GM12875 (cell line): Measurements from ENCODE around the gene BMPR2.
"Not testable (repeated sequence)": the region's sequence is repeated elsewhere in the genome, so short reads cannot be mapped to it uniquely, and the experiment has no call there.

ENCODE experiments used
- H3K4me3 ChIP-seq: one replicate; pipeline ENCODE4 v1.5.1; 2011; ENCODE audit warnings: low read depth, low read length, control low read depth
- TF ChIP-seq, protein P1 (sequence below): IDR thresholded peaks from 2 replicates; pipeline ENCODE4 v1.5.1; 2011; ENCODE audit warnings: low read depth, mild to moderate bottlenecking, control low read depth, inconsistent platforms, low read length, moderate library complexity, borderline replicate concordance; ENCODE audit not compliant: insufficient read depth

The BMPR2 gene

GRCh38 chr2:202510911-202511310, 134.8 kb downstream of the BMPR2 start:
- TF ChIP-seq, protein P1, sequence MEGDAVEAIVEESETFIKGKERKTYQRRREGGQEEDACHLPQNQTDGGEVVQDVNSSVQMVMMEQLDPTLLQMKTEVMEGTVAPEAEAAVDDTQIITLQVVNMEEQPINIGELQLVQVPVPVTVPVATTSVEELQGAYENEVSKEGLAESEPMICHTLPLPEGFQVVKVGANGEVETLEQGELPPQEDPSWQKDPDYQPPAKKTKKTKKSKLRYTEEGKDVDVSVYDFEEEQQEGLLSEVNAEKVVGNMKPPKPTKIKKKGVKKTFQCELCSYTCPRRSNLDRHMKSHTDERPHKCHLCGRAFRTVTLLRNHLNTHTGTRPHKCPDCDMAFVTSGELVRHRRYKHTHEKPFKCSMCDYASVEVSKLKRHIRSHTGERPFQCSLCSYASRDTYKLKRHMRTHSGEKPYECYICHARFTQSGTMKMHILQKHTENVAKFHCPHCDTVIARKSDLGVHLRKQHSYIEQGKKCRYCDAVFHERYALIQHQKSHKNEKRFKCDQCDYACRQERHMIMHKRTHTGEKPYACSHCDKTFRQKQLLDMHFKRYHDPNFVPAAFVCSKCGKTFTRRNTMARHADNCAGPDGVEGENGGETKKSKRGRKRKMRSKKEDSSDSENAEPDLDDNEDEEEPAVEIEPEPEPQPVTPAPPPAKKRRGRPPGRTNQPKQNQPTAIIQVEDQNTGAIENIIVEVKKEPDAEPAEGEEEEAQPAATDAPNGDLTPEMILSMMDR, result no peak
- H3K4me3 ChIP-seq, result no peak overlapping the region

- TF ChIP-seq, protein P1, result no peak
- H3K4me3 ChIP-seq, result no peak overlapping the region
Measured at GRCh38 chr2:202512176-202512575, 136.0 kb downstream of the BMPR2 start.

DNA sequence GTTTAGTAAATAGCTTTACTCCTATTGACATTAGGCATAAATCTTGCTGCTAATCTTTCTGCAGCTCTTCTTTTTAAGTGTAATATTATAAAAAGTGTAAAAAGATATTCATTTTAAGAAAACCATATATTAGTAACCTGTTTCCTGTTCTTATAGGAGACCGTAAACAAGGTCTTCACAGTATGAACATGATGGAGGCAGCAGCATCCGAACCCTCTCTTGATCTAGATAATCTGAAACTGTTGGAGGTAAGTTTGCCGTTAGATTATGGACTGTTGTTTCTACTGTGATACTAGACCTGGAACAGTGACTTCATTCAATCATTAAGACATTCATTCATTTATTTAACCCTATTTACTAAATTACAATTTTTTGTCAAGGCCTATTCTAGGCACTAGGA, 138.6 kb downstream of the BMPR2 start:
- TF ChIP-seq, protein P1, result no peak

GRCh38 chr2:202519453-202519852, 143.3 kb downstream of the BMPR2 start:
- no peak overlapping the region for H3K4me3 ChIP-seq
- TF ChIP-seq, protein P1, result no peak

More for the DNA sequence above, 138.6 kb downstream of the BMPR2 start:
- H3K4me3 ChIP-seq, result no peak overlapping the region

- TF ChIP-seq, protein P1, result no peak
Measured at GRCh38 chr2:202521470-202521869, 145.3 kb downstream of the BMPR2 start.

DNA sequence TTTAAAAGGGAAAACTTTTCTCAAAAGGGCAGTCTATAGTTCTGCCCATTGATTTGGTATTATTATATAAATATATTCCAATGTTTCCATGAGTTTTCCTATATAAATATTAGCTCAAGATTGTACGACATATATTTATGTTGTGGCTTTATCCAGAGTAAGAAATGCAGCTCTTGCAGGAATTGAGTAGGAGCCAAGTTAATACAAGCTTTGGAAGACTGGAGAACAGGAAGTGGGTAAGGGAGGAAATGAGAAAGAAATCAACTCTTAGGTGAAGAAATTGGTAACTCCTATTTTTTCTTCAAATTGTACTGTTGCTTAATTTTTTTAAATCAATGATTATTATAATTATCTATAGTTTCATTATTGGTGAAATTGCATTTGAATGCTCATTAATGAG, 153.3 kb downstream of the BMPR2 start:
- TF ChIP-seq, protein P1, result no peak
- H3K4me3 ChIP-seq, result no peak overlapping the region

More at GRCh38 chr2:202521470-202521869, 145.3 kb downstream of the BMPR2 start:
- no peak overlapping the region for H3K4me3 ChIP-seq

DNA sequence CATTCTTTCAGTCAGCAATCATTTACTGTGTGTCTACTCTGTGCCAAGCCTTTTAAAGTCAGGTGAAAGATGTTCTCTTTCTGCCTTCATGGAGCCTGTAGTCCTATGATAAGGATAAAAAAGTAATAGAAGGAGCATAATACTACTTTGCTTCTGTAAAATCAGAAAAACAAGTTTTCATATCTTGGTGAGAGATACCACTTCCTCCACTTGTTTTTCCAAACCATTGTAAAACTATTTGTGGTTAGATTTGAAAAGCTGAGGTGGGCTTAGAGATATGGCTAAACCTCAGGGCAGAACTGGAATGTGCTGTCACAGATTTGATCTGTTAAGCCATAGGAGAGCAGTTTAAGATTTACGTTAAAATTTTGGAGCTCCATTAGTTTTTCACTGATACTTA, 153.9 kb downstream of the BMPR2 start:
- H3K4me3 ChIP-seq, result no peak overlapping the region
- TF ChIP-seq, protein P1, result no peak

- H3K4me3 ChIP-seq, result not testable (repeated sequence)
Measured at GRCh38 chr2:202535290-202535689, 159.2 kb downstream of the BMPR2 start.
